22Rv1 (cell line): Measurements from ENCODE around the gene MTREX.
A peak's percentile ranks its signal among the peaks of the same experiment; 100 is the strongest.

Source experiments
- CTCF ChIP-seq: fragments of 450-650 bp; IDR thresholded peaks from 2 replicates; pipeline ENCODE4 v1.5.1; 2017; ENCODE audit warnings: mild to moderate bottlenecking
- ZFX ChIP-seq: fragments of 450-650 bp; IDR thresholded peaks from 2 replicates; pipeline ENCODE4 v1.6.1; 2017; ENCODE audit warnings: antibody characterized with exemption, borderline replicate concordance

GRCh38 chr5:55407059-55407684, 99.4 kb downstream of the MTREX start:
- peak; percentile 86 for TF ChIP-seq CTCF
- no peak for TF ChIP-seq ZFX
